DMS79 (cell line): ENCODE results near the gene MDFI.

Source experiments
- DNase-seq: peaks from one replicate; lab custom pipeline; 2025; lab: John Stamatoyannopoulos, UW

The MDFI gene

GRCh38 chr6:41634657-41635056, 3.6 kb upstream of the MDFI start:
- no peak for DNase-seq

DNA sequence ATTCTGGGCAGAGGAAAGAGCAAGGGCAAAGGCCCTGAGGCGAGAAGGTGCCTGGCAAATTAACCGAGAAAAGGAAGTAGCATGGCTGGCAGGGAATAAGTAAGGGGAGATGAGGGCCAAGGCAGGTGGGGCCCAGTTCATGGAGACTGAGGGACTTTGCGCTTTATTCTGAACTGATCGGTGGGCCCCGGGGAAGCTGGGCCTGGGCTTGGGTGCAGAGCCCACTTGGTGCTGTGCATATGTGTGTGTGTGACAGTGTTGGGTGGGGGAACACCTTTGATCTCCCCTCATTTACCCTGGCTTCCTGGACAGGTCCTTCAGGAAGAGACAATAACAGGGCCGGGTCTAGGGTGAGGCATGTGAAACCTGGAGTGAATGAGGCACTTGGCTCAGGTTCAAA, 2.9 kb upstream of the MDFI start:
- no peak for DNase-seq

DNA sequence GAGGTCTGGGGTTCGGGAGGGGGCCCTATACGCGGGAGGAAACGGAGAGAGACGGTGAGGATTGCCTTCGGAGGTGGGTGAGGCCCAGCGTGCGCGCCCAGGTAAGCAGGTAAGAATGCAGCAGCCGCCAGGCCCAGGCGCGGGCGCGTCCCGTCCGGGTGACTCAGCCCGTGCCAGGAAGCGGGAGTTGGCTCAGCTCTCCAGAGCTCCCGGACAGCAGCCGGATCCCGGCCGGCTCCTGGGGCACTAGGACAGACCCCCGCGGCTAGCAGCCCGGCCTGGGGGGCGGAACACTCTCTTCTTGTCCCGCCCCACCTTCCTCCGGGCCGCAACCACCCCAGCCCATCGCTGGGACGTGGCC, 1.5 kb upstream of the MDFI start:
- DNase-seq: no peak

DNA sequence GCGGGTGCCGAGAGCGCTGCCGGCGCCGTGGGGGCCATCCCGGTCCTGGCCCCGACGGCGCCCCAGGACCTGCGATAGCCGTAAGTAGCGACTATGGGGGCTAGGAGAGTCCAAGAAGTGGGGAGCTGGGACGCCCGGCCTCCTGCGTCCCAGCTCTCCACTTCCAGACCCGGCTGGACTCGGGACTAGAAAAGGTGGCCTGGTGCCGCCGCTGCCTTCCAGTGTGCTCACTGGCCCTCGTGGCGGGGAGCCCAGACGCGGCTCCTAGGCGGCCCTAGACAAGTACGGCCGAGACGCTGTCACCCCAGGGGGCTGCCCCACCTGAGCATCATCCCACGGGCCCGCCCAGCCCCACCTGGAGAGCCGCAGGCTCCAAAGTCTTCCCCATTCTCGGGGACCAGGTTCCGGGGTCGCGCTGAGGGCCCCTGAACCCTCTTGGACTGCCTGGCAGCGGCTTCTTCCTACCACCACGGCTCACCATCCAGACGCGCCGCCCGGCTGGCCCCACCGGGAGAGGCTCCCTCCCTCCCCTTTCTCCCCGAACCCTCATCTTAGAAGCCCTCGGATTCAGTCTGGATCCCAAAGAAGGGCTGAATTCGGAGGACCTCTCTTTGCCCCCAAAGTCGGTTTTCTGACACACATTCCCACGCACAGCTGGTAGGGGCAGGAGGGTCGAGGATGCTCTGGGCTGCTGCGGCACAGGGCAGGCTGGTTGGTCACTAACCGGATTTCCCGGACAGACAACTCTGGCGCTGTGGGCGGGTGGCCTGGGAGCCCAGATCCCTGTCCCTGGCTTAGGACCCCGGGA, 870 bp upstream of the MDFI start:
- DNase-seq: no peak

DNA sequence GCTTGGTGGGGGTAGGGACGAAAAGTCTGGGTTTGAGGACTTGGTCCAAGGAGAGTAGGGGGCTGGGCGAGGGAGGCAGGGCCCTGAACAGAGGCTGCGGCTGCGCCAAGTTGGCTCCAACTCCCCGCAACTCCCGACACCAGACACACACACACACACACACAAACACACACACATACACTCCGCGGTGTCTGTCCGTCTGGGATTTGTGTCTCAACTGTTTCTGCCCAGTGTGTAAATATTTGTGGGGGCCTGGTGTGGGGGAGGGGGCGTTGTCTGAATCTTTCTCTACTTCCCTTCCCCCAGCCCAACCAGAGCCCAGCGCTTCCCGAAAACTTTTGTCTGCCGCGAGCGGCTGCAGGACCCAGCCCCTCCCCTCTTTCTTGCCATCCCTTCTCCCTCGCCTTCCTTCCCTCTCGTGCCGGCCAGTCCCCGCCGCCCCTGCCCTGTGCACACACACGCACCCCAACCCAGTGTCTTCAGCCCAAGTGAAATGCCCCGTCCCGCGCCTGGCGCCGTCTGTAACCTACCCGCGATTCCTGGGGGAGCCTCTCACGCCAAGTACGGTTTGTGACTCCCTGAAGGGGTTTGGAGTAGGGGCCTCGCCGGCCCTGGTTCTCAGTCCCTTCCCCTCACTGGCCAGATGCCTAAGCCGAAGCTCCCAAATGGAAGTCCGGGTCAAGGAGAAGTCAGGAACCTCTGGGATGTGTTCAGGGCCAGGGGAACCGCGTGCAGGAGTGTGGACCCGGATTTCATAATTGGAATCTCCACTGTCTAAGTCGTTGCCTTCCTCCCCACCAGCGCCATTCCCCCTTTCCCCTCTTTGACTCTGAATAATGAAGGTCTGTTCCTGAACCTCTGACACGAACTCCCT, 904 bp downstream of the MDFI start:
- no peak for DNase-seq

DNA sequence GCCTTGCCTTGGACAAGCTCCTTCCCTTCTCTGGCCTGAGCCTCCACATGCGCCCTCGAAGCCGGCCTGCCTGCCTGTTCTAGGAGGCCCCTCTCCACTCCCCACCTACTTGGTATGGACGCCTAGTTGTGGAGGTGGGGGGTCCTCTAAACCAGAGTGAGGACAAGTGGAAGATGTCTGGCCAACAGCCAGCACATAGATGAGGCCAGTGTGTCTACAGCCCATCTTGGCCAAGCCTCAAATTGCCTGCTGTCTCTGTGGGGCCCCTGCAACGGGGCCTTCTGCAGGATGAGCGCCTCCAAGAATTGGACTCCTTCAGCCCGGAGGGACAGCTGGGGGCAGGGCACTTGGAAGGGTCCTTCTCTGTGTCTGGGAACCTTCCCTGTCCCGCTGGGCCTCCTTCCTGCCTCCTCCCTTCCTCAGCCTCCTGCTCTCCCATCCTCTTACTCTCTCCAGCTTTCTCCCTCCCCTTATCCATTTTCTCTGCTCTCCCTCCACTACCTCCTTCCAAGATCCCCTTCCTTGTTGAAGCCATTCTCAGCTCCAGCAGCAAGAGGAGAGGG, 1.6 kb downstream of the MDFI start:
- no peak for DNase-seq

GRCh38 chr6:41640426-41640825, 2.2 kb downstream of the MDFI start:
- DNase-seq: no peak

GRCh38 chr6:41641352-41641925, 3.2 kb downstream of the MDFI start:
- no peak for DNase-seq

DNA sequence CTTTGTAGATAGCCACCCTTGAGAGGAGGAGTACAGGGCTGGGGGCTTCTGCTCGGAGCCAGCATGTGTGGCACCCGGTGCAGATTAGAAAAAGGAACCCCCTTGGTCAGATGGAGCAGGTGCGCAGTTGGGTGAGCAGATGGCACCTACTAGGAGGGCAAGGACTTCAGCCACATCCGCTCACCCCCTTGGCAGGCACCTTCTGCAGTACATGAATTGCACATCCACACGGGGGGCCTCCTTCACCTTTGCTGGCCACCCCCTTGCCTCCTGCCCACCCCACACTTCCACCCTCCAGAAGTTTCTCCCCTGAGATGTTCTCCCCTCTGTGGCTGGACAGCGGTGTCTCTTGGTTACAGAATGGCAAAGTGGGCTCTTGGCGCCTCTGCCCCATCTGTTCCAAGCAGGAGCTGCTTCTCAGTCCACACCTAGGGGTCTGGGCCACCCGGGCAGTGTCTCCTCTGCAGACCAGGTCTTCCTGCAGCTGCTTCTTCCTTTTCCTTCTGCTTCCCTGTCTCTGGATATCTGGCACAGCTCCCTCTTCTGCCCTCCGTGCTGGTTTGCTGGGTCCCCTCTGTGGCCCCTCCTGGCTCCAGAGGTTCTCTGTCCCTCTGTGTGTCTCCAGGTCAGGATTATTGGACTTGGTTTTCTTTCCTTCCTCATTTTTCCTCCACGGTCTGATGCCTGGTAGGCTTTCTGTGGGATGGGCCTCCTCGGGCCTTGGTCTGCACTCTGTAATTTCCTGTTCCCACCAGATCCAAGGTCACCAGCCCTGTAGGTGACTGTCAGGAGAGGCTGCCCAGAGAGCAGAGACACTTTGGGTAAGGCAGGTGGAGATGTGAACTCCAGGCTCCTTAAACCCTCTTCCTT, 4.1 kb downstream of the MDFI start:
- no peak for DNase-seq

GRCh38 chr6:41642960-41643898, 5.0 kb downstream of the MDFI start:
- DNase-seq: no peak

DNA sequence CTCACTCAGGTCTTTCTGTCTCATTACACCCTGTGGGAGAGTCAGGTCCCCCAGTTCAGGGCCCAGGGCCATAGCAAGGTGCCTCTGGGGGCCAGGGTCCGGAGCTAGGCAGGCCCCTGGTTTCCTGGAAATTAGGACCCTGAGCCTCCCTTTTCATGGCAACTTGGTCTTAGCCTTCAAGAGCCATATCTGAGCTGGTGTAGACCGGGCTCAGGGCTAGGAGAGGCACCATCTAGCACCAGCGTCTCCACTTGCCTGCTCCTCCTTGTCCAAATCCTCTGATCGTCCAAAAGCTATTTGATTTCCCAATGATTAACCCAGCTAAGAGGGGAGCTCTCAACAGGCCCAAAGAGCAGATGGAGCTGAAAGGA, 5.6 kb downstream of the MDFI start:
- DNase-seq: no peak

- no peak for DNase-seq
Observed at GRCh38 chr6:41644297-41644879, 6.1 kb downstream of the MDFI start.

DNA sequence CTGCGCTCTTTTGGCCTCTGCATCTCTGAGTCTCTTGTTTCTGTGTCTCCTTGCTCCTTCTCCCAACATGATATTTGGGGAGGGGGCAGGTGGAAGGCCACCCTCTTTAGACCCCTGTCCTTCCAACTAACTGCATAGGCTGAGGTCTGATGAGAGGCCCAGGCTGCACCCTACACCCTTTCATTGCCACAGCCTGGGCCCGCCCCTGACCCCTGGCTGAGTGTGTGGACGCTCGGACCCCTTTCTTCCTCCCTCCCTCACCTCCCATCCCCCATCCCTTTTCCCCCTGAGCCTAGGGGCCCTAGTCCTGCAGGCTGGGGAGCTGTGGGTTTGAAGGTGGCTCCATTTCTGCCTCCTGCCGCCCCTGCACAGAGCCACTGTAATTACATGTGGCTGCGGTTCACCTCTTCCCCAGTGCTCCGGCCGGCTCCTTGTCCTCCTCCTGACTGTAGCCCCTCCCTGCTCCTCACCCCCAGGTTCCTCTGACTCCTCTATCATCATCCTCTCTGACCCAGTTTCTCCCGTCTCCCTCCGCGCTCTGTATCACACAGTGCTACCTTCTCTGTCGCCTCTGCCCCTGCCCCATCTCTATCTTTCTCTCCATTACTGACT, 6.8 kb downstream of the MDFI start:
- DNase-seq: no peak

GRCh38 chr6:41646026-41646795, 7.9 kb downstream of the MDFI start:
- no peak for DNase-seq

DNA sequence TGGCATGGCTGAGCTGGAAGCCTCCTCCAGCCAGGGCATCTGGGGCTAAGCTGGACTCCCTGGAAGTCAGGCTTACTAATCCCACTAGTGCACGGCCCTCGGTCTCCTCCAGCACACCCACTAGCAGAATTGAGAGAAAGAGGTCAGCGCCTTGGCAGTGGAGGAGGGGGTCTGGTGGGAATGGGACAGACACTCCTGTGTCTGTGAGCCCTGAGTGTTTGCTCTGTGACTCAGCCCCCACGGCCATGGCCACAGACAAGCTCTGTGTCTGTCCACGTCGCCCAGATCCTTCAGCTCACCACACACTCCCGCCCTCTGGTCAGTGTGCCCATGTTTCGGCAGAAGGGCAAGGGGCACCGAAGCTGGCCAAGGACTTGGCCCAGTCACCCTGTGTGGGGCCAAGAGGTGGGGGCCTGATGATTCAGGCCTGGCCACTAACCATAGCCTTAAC, 8.8 kb downstream of the MDFI start:
- no peak for DNase-seq

DNA sequence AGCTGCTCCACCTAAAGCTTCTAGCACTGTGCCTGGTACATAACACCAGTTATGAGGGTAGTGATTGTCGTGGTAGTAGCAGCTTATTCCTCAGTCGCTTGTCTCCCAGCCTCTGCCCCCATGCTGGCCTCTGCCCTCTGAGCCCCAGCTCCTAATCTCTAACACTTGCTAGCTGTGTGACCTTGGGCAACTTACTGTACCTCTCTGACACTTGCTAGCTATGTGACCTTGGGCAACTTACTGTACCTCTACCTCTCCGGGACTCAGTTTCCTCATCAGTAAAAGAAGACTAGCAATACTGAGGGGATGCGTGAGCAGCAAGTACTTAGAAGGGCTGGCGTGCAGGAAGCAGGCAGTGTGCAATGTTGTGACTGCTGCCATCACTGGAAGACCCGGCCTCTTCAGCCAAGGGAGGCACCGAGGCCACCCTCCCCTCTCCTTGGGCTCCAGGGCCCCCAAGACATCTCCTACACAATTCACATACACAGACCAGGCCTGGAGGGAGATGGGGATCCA, 9.9 kb downstream of the MDFI start:
- DNase-seq: no peak

DNA sequence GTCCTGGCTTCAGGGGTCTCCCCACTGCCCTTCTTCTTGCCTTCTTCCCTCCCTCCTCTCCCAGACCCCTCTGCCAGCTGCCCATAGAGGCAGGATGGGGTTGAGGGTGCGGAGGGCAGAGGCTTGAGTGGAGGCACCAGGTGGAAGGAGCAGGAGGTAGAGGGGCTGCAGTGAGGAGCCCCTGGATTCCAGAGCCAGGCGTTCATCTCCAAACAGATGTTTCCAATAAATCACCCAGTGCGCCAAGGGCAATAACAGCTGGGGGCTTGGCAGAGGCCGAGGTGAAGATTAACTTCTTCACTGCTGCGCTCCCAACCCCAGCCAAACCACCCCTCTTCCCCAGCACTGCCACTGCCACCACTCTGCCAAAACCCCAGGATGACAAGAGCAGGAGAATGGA, 10.7 kb downstream of the MDFI start:
- no peak for DNase-seq

DNA sequence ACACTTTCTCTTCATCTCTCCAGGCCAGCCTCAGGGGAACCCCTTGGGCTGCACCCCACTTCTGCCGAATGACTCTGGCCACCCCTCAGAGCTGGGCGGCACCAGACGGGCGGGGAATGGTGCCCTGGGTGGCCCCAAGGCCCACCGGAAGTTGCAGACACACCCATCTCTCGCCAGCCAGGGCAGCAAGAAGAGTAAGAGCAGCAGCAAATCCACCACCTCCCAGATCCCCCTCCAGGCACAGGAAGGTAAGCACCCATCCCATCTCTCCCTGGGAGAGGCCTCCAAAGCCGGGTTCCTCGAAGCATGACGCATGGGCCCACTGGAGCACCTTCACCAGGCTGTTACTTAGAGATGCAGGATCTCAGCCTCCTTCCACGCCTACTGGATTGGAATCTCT, 11.3 kb downstream of the MDFI start:
- no peak for DNase-seq

DNA sequence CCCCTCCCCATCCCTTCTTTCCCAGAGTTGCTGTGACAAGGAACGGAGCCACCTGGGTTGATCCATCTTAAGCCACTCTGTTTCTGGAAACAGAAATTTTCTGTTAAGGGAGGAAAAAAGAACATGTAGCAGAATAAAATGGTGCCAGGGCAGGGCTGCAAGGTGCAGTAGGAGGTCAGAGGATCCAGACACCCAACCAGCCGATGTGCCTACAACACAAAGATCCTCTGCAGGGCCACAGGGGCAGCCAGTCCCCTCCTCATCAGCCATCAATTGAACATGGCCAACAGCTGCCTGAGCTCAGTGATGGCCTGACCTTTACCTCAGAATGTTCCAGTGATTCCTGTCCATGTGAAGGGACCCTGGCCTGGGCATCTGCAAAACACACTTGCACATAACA, 11.9 kb downstream of the MDFI start:
- DNase-seq: no peak
